Testis (tissue), 3 donors: ENCODE results near the gene RAB18. TPM values are rescaled to one million over a fixed set of nuclear protein-coding genes. Genes with fewer than 3 reads are reported as not detected.

ENCODE experiments used
- DNase-seq: peaks from one replicate; pipeline ENCODE4 v3.0.0-alpha.2; 2019
- H3K27ac ChIP-seq, 2 donors: fragments of 200-600 bp; sonication (generic); one replicate each; pipeline ENCODE4 v1.5.1; 2019
- H3K27me3 ChIP-seq: fragments of 200-600 bp; sonication (generic); one replicate; pipeline ENCODE4 v1.5.1; 2019
- H3K36me3 ChIP-seq: fragments of 200-600 bp; sonication (generic); one replicate; pipeline ENCODE4 v1.5.1; 2017; ENCODE audit warnings: low read depth; ENCODE audit errors: missing control alignments
- H3K4me1 ChIP-seq: fragments of 200-600 bp; sonication (generic); one replicate; pipeline ENCODE4 v1.5.1; 2019
- H3K4me3 ChIP-seq, 2 donors: fragments of 200-600 bp; sonication (generic); one replicate each; pipeline ENCODE4 v1.5.1; 2017 to 2019
- H3K9me3 ChIP-seq: fragments of 200-600 bp; sonication (generic); one replicate; pipeline ENCODE4 v1.5.1; 2017
- POLR2A ChIP-seq: fragments of 450-650 bp; IDR thresholded peaks from one replicate; pipeline ENCODE4 v1.6.1; 2017; ENCODE audit warnings: antibody characterized with exemption, mild to moderate bottlenecking, moderate library complexity
- WGBS, 2 donors: methylation state at CpG; one replicate each; pipeline ENCODE4 v1.1.5; 2018; 5-methylcytosine and 5-hydroxymethylcytosine counted together
- intact Hi-C: fragments of 100-400 bp; cut with DNase I; formaldehyde crosslinking; loops from one replicate; pipeline ENCODE4 v1.15.1; 2023; ENCODE audit warnings: low total_unique reads
- polyA plus RNA-seq: library from polyadenylated mRNA; stranded (reverse); fragments of 350-450 nt; fragmentation: Illumina TruSeq; extraction: RNeasy Lipid Tissue Mini Kit (QIAGEN cat#74804); gene quantifications from one replicate; pipeline ENCODE4 v1.2.3, GENCODE V29; 2014; ENCODE audit warnings: low read depth, low replicate concordance; ENCODE audit not compliant: insufficient read depth
- total RNA-seq, 2 donors: library from RNA; depleted of rRNA; stranded (reverse); fragments of >200 nt; gene quantifications; one replicate each; pipeline ENCODE4 v1.2.3, GENCODE V29; 2016
- TF ChIP-seq, protein P1 (sequence below), 3 experiments: fragments of 450-650 bp in 2 of 3; fragments of 200-600 bp in 1 of 3; sonication (generic) in 1 of 3; IDR thresholded peaks; one replicate each; pipeline ENCODE4 v1.5.1; 2016 to 2019; ENCODE audit warnings: antibody characterized with exemption in 3 of 3, mild to moderate bottlenecking in 2 of 3, moderate library complexity in 1 of 3

The RAB18 gene
- total and polyA plus RNA-seq, 3 donors from 2014 or later: 51.6 to 99.8 (median 53.1) TPM

DNA sequence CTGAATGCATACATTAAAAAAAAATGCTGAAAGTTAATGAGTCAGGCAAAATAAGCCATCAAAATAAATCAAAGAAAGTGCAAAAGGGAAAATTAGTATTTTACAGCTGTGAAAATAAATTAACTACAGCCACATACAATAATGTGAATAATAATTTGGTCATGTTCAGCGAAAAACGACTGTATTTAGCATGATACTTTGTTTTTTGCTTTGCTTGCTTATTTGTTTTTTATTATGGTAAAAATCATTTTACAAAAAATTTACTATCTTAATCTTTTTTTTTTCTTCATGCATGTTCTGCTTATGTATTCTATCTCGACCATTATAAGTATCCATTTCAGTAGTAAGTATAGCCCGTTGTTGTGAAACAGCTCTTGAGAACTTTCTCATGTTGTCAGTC lies 77.1 kb downstream of the RAB18 start:
- Histone ChIP-seq H3K9me3 (no peaks in the 10 kb centered on the region), H3K27me3 (no peaks in the 10 kb centered on the region), H3K27ac (no peak overlapping the region), H3K4me3 (no peak overlapping the region), H3K36me3 (no peaks in the 10 kb centered on the region), H3K4me1 (no peaks in the 10 kb centered on the region)
- no peak for DNase-seq
- WGBS, 2 donors: 84 to 93% methylated on average over 4 of the region's 4 CpGs
- TF ChIP-seq POLR2A: no peak
- TF ChIP-seq, protein P1, sequence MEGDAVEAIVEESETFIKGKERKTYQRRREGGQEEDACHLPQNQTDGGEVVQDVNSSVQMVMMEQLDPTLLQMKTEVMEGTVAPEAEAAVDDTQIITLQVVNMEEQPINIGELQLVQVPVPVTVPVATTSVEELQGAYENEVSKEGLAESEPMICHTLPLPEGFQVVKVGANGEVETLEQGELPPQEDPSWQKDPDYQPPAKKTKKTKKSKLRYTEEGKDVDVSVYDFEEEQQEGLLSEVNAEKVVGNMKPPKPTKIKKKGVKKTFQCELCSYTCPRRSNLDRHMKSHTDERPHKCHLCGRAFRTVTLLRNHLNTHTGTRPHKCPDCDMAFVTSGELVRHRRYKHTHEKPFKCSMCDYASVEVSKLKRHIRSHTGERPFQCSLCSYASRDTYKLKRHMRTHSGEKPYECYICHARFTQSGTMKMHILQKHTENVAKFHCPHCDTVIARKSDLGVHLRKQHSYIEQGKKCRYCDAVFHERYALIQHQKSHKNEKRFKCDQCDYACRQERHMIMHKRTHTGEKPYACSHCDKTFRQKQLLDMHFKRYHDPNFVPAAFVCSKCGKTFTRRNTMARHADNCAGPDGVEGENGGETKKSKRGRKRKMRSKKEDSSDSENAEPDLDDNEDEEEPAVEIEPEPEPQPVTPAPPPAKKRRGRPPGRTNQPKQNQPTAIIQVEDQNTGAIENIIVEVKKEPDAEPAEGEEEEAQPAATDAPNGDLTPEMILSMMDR (IDR thresholded peaks at IDR 0.05): no peak
- intact Hi-C loops: no loop called here

DNA sequence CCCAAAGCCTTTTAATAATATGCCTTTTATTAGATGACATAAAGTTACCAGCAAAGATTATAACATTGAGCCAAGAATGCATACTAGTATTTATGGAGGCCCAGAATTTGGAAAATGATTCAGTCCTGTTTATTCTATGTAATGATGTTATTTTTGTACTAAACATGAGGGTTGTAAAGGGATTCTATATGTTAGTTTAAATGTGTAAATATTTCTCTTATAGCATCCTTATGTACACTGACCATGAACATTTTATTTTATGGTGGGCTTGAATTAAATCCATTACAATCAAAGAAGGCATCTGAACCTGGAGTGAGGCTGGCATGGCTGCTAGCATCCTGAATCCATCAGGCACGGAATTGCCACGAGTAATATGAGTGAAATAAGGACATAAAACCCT lies 80.2 kb downstream of the RAB18 start:
- Histone ChIP-seq H3K36me3 (no peaks in the 10 kb centered on the region), H3K9me3 (no peaks in the 10 kb centered on the region), H3K4me1 (no peaks in the 10 kb centered on the region), H3K4me3 (no peak overlapping the region), H3K27me3 (no peaks in the 10 kb centered on the region), H3K27ac (no peak overlapping the region)
- DNase-seq: no peak
- intact Hi-C loops: no loop called here
- TF ChIP-seq, protein P1 (IDR thresholded peaks at IDR 0.05): no peak
- TF ChIP-seq POLR2A: no peak
- 85 to 90% methylated on average over 2 of the region's 2 CpGs for WGBS, 2 donors

Other genes starting within 250 kb of the RAB18 start
- 1 to 10 TPM; 1.7 to 4.2 TPM for gene MKX, start 241.5 kb downstream of the RAB18 start, total RNA-seq
- gene MKX, start 241.5 kb downstream of the RAB18 start, polyA plus RNA-seq: 1.1 TPM